Measurements from ENCODE around the gene ASMTL.
"Not testable (repeated sequence)": the region's sequence is repeated elsewhere in the genome, so short reads cannot be mapped to it uniquely, and the experiment has no call there.

The ASMTL gene

DNA sequence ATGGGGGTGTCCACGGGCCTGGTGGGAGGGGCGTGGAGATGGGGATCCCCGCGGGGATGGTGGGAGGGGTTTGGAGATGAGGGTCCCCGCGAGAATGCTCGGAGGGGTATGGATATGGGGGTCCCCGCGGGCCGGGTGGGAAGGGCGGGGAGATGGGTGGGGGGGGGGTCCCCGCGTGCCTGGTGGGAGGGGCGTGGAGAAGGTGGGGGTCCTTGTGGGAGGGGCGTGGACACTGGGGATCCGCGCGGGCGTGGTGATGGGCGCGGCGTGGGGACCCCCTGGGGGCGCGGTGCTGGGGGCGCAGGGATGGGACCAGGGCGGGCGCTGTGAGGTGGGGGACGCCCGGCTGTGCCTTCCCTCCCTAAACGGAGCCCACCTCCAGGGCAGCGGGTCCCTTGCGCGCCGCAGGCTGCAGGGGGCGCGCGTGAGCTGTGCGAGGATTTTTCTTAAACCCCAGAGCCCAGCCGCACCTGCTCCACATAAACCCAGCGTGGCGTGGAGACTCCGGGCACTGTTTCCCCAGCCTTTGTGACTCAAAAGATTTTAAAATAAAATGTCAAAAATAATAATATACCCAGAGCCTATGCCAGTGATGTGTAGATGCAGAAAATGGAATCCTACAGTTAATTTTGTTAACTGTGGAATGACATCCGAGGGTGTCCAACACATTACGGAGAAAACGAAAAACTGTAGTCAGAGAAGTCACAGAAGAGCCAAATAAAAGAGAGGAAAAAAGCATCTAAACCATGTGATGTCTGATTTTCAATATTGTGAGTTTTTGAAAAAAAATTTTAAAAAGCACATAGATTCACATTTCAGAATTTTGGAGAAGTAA lies 1.5 kb upstream of the ASMTL start:
- no peak for DNase-seq

DNA sequence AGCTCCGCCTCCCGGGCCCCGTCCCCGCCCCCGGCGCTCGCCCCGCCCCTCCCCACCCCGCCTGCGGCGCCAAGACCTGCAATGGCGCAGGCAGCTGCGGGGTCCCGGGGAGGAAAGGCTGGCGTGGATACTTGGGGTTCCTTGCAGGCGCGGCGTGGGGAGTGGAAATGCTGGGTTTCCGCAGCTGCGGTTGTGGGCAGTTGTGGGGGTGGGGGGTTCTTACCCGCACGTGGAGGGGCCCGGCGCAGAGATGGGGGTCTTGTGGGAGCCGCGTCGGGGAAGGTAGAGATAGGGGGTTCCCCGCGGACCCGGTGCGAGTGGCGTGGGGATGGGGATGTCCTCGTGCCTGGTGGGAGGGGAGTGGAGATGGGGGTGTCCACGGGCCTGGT lies 680 bp upstream of the ASMTL start:
- no peak for DNase-seq

DNA sequence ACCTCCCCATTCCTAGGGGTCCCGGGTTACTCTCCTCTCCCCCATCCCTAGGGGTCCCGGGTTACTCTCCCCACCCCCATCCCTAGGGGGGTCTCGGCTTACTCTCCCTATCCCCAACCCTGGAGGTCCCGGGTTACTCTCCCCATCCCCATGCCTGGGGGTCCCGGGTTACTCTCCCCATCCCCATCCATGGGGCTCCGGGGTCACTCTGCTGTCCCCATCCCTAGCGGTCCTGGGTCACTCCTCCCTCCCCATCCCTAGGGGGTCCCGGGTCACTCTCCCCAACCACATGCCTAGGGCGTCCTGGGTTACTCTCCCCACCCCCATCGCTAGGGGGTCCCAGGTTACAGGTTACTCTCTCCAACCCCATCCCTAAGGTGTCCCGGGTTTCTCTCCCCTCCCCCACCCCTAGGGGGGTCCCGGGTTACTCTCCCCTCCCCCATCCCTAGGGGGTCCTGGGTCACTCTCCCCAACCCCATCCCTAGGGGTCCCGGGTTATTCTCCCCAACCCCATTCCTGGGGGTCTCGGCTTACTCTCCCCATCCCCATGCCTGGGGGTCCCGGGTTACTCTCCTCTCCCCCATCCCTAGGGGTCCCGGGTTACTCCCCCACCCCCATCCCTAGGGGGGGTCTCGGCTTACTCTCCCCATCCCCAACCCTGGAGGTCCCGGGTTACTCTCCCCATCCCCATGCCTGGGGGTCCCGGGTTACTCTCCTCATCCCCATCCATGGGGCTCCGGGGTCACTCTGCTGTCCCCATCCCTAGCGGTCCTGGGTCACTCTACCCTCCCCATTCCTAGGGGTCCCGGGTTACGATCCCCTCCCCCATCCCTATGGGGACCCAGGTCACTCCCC lies 821 bp downstream of the ASMTL start:
- DNase-seq: no peak

DNA sequence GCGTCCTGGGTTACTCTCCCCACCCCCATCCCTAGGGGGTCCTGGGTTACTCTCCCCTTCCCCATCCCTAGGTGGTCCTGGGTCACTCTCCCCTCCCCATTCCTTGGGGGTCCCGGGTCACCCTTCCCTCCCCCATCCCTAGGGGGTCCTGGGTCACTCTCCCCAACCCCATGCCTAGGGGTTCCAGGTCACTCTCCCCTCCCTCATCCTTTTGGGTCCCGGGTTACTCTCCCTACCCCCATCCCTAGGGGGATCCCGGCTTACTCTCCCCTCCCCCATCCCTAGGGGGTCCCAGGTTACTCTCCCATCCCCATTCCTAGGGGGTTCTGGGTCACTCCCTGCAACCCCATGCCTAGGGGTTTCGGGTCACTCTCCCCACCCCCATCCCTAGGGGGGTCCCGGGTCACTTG lies 1.5 kb downstream of the ASMTL start:
- no peak for DNase-seq

DNA sequence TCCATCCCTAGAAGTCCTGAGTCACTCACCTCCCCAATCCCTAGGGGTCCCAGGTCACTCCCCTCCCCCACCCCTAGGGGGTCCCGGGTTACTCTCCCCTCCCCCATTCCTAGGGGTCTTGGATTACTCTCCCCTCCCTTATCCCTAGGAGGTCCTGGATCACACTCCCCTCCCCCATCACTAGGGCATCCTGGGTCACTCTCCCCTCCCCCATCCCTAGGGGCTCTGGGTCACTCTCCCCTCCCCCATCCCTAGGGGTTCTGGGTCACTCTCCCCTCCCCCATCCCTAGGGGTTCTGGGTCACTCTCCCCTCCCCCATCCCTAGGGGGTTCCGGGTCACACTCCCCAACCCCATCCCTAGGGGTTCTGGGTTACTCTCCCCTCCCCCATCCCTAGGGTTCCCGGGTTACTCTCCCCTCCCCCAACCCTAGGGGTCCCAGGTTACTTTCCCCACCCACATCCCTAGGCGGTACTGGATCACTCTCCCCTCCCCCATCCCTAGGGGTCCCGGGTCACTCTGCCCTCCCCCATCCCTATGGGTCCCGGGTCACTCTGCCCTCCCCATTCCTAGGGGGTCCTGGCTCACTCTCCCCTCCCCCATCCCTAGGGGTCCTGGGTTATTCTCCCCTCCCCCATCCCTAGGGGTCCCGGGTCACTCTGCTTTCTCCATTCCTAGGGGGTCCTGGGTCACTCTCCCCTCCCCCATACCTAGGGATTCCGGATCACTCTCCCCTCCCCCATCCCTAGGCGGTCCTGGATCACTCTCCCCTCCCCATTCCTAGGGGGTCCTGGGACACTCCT lies 2.1 kb downstream of the ASMTL start:
- DNase-seq: no peak

DNA sequence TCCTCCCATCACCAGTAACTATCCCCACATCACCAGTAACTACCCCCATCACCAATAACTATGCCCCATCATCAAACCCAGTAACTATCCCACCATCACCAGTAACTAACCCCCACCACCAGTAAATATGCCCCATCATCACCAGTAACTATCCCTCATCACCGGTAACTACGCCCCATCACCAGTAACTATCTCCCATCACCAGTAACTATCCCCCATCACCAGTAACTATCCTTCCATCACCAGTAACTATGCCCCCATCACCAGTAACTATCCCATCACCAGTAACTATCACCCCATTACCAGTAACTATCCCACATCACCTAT lies 2.9 kb downstream of the ASMTL start:
- no peak for DNase-seq

DNA sequence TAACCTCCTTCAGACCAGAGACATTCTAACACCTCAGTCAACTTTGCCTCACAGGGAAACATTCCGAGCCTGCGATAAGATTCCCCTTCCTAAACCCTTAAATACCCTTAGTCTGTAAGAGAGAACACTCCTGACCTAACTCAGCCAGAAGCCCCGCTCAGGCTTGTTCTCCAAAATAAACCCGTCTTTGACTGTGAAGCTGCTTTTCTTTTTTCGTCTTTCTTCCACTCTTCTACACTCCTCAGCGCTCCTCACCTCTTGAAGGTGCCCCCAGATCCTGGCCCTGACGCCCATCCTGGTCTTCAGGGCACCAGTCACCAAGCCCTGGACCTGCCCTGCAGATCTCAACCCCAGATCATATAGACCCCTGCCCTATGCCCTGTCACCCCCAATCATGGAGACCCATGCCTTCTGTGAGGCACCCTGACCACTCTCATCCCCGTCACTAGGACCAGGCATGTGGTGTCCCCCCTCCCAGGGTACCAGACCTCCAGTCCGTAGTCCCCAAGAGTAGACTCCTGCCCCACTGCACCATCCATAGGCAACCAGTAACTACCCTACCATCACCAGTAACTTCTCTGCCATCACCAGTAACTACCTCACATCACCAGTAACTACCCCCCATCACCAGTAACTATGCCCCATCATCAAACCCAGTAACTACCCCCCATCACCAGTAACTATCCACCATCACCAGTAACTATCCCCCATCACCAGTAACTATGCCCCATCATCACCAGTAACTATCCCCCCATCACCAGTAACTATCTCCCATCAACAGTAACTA lies 3.5 kb downstream of the ASMTL start:
- no peak for DNase-seq

DNA sequence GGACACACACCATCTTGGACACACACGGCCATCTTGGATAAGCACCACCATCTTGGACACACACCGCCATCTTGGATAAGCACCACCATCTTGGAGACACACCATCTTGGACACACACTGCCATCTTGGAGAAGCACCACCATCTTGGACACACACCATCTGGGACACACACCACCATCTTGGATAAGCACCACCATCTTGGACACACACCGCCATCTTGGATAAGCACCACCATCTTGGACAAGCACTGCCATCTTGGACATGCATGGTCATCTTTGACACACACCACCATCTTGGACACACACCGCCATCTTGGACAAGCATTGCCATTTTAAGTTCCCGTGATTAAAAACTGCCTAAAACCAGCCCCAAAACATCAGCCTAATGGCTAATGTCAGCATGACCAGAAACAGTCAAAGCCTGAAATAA lies 4.1 kb downstream of the ASMTL start:
- not testable (repeated sequence) for DNase-seq

DNA sequence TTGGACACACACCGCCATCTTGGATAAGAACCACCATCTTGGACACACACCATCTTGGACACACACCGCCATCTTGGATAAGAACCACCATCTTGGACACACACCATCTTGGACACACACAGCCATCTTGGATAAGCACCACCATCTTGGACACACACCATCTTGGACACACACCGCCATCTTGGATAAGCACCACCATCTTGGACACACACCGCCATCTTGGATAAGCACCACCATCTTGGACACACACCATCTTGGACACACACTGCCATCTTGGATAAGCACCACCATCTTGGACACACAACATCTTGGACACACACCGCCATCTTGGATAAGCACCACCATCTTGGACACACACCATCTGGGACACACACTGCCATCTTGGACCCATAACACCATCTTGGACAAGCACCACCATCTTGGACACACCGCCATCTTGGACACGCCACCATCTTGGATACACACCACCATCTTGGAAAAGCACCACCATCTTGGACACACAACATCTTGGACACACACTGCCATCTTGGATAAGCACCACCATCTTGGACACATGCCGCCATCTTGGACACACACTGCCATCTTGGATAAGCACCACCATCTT lies 4.6 kb downstream of the ASMTL start:
- not testable (repeated sequence) for DNase-seq

DNA sequence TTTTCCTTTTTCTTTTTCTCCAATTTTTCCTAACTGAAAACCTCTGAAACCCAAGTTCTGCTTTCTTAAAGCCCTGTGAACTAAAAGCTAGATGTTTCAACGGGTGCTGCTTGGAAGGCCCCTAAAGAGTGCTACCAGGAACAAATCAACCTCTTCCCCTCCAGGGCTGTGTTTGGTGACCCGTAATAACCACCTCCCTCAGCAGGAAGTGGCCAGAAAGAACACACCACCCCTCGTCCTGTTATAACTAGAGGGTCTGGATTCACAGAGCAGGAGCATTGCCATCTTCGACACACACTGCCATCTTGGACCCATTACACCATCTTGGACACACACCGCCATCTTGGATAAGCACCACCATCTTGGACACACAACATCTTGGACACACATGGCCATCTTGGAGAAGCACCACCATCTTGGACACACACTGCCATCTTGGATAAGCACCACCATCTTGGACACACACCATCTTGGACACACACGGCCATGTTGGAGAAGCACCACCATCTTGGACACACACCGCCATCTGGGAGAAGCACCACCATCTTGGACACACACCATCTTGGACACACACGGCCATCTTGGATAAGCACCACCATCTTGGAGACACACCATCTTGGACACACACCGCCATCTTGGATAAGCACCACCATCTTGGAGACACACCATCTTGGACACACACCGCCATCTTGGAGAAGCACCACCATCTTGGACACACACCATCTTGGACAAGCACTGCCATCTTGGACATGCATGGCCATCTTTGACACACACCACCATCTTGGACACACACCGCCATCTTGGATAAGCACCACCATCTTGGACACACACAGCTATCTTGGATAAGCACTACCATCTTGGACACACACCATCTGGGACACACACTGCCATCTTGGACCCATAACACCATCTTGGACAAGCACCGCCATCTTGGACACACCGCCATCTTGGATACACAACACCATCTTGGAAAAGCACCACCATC lies 5.4 kb downstream of the ASMTL start:
- DNase-seq: not testable (repeated sequence)

DNA sequence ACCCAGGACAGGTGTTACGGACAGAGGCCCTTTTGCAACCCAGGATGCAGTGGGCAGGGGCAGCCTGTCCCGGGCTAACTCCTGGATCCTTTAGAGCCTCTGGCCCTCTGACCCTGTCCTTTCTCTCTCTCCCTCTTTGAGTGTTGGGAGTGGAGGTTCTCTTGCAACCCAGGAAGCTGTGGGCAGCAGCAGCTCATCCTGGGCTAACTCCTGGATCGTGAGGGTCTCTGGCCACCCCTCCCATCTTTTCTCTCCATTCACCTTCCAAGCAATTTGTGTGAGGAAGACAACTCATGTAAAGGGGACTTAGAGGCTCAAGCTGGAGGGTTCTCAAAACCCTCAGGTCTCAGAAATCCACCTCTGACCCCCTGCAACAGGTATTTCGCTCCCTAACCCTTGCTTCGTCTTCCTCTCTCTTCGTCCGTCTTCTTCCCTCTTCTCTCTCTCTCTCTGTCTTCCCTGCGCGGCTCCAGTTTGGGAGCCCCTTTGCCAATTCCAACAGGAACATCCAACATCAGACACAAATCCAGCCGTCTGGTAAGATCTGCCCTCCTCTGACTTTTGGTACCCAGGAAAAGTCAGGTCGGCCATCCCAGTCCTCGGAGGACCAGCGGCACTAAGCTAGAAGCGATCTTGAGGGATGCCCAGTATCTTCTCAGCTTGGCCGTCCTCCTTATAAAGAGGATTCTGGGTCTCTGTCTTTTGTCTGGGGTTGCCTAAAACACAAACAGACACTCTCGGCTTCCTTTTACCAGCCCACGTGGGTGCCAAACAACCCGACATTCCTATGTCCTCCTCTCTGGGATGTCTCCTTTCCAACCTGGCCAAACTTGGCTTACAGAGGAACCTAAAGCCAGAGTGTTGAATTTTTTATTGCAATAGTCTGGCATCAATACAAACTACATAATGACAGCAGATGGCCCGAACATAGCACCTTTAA lies 7.9 kb downstream of the ASMTL start:
- DNase-seq: no peak

DNA sequence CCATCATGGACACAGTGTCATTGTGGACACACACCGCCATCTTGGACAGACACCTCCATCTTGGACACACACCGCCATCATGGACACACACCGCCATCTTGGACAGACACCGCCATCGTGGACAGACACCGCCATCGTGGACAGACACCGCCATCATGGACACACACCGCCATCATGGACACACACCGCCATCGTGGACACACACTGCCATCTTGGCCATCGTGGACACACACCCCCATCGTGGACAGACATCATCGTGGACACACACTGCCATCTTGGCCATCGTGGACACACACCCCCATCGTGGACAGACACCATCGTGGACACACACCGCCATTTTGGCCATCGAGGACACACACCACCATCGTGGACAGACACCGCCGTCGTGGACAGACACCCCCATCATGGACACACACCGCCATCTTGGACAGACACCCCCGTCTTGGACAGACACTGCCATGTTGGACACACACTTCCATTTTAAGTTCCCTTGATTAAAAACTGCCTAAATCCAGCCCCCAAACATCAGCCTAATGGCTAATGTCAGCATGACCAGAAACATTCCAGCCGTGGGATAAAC lies 9.1 kb downstream of the ASMTL start:
- no peak for DNase-seq

DNA sequence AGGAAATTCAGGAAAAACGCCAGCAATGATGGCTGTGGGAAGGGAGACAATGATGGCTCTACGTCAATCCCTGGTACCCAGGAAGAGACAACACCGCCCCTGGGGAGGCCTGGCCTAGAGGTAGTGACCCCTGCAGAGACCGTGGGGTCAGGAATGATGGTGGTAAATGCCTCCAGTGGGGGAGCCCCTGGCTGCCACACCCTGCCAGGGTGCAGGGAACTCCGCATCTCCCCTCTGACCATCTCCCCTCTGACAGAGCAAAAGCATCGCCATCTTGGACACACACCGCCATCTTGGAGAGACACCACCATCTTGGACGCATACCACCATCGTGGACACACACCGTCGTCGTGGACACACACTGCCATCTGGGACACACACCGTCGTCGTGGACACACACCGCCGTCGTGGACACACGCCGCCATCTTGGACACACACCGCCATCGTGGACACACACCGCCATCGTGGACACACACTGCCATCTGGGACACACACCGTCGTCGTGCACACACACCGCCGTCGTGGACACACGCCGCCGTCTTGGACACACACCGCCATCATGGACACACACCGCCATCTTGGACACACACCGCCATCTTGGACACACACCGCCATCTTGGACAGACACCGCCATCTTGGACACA lies 9.9 kb downstream of the ASMTL start:
- no peak for DNase-seq

DNA sequence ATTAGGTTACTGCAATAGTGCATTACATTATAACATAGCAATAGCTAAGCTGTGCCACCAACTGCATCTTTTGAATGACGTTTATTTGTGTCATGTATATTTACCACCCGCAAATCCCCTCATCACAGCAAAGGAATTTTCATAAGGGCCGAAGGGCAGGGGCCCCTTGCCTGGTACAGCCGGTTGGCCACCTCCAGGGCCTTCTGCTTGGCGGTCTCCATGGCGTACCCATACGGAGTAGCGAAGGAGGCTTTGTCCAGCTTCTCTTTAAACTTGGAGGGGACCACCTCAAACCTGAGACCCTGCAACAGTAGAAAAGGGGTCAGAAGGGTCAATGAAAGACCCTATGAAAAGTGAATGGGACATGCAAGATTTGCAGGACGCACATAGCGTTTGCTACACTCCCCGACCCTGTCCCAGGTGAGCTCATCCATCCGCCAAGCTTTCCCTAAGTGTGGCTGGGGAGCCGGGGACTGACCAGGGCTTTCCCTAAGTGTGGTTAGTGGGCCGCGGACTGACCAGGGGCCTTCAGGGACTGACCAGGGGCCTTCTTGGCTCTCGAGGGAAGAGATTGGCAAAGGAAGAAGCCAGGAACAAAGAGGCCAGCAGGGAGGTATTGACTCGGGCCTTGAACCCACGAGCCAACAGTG lies 10.6 kb downstream of the ASMTL start:
- no peak for DNase-seq

DNA sequence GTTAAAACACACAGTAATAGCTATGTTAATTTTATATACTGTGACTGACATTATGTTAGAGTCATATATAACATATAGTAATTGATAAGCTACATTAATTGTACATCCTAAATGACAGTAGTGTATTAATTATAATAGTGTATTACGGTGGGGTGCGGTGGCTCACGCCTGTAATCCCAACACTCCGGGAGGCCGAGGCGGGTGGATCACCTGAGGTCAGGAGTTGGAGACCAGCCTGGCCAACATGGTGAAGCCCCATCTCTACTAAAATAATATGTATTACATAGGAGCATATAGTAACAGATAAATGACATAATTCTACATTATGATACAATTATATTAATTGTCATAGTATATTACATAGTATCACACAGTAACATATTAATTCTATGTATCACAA lies 12.2 kb downstream of the ASMTL start:
- DNase-seq: no peak

DNA sequence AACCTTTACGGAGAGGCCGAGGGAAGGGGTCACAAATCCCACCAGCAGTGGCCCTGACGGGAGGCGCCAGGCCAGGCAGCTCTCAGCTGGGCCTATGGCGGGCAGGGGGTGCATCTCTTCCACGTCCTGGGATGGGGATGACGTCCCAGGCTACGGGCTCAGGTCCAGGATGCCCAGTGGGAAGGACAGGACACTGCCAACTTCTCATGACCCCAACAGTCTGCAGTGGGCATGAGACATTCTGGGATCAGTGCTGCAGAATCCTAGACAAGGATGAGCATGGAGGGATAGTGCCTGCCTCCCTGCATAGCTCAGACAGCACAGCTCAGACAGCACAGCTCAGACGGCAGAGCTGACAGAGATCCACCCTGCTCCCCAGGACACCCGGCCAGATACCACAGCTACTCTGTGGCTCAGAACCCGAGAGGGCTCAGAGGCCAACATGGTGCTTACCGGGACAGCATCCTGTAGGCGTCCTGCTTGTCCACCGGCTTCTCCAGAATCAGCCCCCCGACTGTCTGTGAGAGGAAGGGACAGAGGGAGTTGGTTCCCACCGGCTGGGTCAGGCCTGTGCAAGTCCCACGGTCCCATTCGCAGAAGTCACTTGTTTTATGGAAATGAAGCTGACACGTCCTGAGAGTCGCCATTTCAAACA lies 17.3 kb downstream of the ASMTL start:
- no peak for DNase-seq

DNA sequence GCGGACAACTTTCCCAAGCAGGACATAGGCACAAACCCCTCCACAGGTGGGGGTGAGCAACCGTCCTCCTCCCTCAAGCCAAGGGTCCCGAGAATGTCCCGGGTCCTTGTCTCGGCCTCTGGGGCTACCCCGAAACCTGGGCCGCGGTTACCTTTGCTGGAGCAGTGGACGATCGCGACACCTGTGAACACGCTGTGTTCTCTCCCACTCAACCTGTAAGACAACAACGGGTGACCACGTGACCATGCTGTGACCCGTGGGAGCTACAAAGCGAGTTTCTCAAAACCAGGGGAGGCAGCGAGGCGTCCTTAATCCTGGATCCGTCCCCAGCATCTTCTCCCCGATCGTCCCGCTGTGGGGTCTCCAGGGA lies 17.9 kb downstream of the ASMTL start:
- no peak for DNase-seq
